OCI-LY7 (cell line): ENCODE results near the gene EXOG.

Source experiments
- CTCF ChIP-seq: fragments of 200-600 bp; sonication (generic); conservative IDR thresholded peaks from 2 replicates; pipeline ENCODE4 v1.5.1; 2014; ENCODE audit warnings: mild to moderate bottlenecking, antibody characterized with exemption, low read length, moderate library complexity, mixed read lengths
- EZH2phosphoT487 ChIP-seq: fragments of 200-600 bp; sonication (generic); IDR thresholded peaks from 2 replicates; pipeline ENCODE4 v1.6.1; 2018; ENCODE audit warnings: low read depth, borderline replicate concordance, mild to moderate bottlenecking, mixed run types, antibody characterized with exemption, low read length, moderate library complexity, mixed read lengths

GRCh38 chr3:38528457-38528856, 32.3 kb downstream of the EXOG start:
- TF ChIP-seq CTCF (peak; percentile 38), EZH2phosphoT487 (no peak)
